Prostate gland (tissue), 2 donors: ENCODE data around the gene CCDC106.

ENCODE experiments used
- POLR2AphosphoS5 ChIP-seq: sonication (generic); formaldehyde crosslinking; IDR thresholded peaks from one replicate; pipeline ENCODE4 v1.6.1; 2017; ENCODE audit warnings: antibody characterized with exemption
- TF ChIP-seq, protein P1 (sequence below), 4 experiments: fragments of 200-600 bp in 2 of 4; fragments of 450-650 bp in 2 of 4; sonication (generic) in 2 of 4; IDR thresholded peaks; 1 replicate in 3 of 4; 2 replicates in 1 of 4; pipeline ENCODE4 v1.5.1; 2016 to 2019; ENCODE audit warnings: antibody characterized with exemption in 4 of 4, mild to moderate bottlenecking in 2 of 4, moderate library complexity in 2 of 4

DNA sequence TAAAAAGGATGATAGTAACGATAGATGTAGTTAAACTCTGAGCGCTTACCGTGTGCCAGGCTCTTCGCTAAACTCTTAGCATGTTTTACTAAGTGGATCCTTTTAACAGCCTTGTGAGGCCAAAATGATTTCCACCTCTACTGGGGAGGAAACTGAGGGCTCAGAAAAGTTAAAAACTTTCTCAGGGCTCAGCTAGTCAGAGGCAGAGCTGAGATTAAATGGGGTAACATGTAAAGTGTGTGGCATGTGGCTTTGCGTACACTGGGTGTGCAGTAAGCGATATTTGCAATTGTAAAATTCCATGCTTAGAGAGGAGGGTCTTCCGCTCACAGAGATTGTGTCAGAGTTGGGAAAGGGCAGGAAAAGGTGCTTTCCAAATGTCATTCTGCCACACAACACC lies 8.5 kb downstream of the CCDC106 start:
- TF ChIP-seq, protein P1, sequence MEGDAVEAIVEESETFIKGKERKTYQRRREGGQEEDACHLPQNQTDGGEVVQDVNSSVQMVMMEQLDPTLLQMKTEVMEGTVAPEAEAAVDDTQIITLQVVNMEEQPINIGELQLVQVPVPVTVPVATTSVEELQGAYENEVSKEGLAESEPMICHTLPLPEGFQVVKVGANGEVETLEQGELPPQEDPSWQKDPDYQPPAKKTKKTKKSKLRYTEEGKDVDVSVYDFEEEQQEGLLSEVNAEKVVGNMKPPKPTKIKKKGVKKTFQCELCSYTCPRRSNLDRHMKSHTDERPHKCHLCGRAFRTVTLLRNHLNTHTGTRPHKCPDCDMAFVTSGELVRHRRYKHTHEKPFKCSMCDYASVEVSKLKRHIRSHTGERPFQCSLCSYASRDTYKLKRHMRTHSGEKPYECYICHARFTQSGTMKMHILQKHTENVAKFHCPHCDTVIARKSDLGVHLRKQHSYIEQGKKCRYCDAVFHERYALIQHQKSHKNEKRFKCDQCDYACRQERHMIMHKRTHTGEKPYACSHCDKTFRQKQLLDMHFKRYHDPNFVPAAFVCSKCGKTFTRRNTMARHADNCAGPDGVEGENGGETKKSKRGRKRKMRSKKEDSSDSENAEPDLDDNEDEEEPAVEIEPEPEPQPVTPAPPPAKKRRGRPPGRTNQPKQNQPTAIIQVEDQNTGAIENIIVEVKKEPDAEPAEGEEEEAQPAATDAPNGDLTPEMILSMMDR (IDR thresholded peaks at IDR 0.05), result no peak
- TF ChIP-seq POLR2AphosphoS5, result no peak
